ENCODE results near the gene KCNMA1.

KCNMA1 gene

DNA sequence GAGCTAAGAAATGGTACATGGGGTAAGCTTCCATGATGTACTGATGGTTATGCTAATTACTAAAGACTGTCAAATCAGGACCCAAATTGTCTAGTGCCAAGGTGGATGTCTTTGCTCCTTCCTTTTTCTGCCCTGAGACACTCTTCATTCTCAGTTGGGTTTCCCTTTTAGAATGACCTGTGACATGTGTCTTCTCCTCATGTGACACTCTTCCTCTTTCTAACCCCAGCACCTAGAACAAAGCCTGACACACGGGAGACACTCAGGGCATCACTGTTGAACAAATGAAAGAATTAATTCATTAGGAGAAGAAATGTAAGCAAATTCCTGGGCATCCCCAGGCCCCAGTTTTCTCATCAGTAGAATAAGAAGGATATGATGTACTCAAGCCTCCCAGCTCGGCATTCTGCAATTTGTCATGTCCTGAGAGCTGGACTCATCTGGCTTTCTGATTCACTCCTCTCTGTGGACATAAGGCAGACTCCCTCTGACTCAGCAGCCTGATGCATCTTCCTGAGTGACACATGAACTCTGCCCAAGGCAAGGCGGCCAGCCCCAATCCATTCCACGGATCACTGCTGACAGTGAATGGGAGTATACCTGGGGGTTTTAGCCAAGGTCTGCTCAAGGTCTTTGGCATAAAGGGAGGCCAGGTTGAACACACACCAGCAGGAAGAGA lies 473.8 kb downstream of the KCNMA1 start:
- no peak for DNase-seq

DNA sequence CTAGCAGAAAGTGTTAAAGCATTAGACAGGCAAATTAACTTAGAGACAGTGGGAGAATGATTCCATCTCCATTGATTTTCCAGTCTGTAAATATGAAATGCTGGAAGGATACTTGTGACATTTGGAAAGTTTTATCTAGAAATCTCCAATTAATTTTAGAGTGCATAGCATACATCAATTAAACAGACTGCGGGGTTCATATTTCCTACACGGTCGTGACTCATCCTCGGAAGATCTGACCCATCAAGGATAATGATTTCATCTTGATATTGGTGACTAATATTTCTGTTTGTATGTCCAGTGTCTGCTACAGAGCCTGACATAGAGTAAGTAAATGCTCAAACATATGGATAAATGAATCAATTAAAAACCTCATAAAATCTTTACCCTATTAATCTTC lies 474.9 kb downstream of the KCNMA1 start:
- no peak for DNase-seq

DNA sequence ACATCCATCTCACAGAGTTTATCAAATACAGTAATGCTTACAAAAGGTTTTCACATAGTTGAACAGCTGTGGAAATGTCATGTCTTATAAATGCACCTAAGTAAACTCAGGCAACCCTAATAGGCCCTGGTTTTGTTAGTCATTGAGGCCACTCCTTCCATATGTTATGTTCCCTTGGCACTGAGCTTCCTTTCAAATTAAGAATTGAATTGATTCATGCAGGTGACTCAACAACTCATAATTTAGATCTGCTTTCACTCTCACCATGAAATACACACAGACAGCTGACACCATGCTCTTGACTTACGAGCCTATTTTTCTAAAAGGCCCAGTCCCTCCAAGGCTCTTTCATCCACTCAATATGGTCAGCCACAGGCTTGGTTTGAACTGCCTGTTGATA lies 476.9 kb downstream of the KCNMA1 start:
- no peak for DNase-seq

DNA sequence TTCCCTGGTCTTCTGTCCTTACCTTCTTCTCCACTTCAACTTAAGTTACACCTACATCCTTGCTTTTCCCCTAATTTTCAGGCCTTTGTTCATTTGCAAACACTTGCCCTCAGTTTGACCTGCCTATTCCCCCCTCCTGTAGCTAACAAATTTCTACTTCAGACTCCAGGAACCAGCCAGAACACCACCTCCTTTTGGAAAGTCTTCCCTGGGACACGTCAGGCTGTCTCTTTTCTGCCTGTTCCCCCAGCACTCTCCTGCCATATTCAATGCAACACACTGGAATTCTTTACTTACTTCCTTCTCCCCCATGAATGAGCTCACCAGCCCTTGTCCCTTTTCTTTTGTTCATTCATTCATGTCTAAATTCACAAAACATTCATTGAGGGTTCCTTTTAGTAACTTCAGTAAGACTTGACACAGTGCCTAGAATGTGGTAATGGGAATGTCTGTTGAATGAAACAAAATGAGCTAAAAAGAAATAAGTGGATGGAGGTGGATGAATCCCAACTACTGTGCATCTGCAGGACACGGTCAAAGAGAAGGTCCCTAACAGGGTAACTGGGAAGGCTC lies 478.0 kb downstream of the KCNMA1 start:
- DNase-seq, result no peak

DNA sequence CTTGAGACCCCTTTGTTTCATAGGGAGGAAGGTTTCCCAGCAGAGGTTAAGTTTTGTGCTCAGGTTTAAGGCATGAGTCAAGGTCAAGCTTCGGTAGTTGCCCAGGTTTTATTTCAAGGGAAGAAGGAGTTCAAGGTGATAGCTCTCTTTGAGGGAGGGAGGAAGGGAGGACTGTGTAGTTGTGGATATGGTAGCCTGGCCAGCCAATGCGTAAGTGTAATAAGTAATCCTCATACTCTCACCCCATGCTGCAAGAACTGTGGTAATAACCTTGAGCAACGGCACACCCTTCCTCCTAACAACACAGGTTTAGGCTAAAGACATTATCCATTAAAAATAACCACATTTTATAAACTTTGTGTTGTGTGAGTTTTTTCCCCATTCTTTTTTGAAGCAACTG lies 478.9 kb downstream of the KCNMA1 start:
- no peak for DNase-seq

DNA sequence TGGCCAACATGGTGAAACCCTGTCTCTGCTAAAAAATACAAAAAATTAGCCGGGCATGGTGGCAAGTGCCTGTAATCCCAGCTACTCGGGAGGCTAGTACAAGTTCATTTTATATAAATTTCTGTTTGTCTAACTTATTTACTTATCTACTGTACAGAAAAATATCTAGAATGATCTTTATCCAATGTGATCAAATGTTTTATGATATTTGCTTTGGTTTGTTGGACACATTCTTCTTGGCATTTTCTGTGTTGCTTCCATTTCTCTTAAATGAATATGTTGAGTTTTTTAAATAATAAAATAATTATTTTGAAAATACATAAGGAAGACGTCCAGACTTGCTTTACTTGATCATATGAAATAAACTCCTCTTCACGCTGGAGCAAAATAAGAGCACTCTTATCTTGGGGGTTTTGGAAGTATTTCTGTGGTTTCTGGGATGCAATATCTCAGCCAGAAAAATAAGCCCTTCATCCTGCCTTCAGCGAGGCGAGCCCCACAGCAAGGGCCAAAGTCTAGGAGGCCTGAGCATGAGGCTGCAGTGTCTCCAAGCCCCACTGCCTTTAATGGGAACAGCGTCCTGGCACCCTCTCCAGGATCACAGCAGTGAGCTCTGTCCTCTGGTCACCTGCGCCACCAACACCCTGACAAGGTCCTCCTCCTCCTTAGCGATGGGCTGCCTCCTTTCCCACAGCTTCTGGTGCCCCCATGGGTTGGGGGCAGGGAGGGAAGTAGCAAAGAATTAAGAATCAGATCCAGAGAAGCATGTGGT lies 480.2 kb downstream of the KCNMA1 start:
- DNase-seq, result no peak

DNA sequence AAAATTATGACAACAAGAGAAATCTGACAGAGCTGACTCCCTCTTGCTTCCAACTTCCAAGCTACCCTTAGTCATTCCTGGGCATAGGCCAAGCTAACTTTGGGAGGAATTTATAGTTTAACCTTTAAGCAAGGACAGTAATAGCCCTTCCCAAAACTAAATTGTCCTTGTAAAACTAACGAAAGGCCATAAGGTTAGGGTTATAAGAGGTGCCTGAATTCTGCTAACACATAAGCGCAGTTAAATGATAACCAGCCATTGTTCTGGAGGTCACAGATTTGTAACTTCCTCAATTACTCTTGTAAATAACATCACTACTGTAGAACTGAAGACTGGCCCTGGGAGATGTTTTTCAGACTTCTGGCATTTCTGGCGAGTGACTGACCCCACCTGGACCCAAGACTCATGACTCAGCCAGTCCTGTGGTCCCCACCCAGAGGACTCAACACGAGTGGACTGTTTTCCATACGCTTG lies 481.2 kb downstream of the KCNMA1 start:
- no peak for DNase-seq

DNA sequence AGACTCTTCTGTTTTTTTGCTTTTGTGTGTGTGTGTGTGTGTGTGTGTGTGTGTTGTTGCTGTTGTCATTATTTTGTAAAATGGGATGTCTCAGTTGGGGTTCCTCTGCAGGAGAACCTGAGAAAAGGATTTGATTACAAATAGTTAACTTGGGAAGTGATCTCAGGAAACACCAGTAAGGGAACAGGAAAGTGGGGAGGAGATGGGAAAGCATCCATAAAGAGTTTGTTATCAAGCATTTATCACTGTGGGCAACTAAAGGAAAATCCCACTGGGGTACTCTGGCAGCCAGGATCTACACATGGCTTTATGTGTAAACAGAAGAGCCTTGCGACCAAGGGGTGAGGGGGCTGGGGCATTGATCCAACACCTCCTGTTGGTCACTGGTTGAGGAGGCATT lies 485.4 kb downstream of the KCNMA1 start:
- no peak for DNase-seq

DNA sequence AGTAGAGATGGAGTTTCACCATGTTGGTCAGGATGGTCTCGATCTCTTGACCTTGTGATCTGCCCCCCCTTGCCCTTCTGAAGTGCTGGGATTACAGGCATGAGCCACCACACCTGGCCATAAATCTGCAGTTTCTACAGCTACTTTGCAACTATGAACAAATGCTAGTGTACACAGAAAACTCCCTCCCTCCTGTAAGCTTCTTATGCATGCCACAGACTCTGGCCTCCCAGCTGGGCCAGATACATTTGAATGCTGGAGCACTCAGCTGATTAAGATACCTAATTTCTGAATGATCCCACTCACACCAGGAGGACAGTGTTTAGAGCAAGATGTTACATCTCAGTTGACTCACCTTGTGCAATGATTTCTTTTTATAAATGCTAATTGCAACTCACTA lies 486.2 kb downstream of the KCNMA1 start:
- no peak for DNase-seq

DNA sequence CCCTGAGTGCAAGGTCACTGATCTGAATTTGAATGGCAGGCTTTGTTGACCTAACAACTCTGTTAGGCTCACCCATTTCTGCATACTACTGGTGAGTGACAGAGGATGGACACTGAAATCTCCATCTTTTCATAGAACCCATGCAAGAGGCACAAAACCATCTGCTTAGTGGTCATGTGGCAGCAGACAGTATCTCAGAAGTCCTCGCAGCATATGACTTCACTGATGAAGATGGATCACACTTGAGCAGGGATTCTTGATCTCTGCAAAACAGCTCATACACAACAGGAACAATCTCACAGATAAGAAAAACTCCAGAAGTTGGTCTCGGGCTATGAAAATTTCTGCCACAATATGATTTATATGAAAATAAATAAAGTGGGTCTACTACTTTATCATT lies 487.9 kb downstream of the KCNMA1 start:
- DNase-seq, result no peak

DNA sequence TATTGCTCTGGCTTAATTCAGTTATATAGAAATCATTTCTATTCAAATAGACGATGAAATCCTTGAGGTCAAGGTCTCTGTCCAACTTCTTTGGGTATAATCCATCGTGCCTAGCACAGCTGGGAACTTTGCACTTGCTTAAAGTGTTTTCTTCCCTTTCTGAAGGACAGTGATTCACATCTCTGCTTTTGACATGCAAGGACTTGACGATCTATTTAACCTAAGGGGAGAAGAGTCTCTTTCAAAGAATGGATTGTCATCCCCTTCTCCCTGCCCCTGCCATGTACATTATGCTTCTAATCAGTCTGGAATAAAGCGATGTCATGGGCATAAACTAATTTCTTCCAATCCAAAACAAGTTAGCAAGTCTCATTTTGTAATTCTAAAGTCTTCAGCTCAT lies 488.6 kb downstream of the KCNMA1 start:
- no peak for DNase-seq

DNA sequence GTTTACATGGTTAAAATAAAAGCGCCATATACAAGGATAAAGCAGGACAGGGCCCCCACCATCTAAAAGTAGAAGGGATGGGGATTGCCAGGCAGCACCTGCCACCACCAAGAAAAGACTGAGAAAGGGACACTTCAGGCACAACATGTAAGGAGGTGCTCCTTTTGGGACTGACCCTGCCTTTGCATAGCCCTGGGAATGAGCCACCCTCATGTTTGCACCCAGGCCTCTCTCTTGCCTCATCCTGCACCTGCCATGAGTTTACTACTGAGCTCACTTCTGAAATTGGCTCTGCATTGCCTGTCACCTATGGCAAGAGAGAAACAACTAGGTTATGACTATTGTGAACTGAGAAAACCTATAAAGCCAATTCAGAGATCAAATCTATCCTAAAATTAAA lies 489.7 kb downstream of the KCNMA1 start:
- no peak for DNase-seq

DNA sequence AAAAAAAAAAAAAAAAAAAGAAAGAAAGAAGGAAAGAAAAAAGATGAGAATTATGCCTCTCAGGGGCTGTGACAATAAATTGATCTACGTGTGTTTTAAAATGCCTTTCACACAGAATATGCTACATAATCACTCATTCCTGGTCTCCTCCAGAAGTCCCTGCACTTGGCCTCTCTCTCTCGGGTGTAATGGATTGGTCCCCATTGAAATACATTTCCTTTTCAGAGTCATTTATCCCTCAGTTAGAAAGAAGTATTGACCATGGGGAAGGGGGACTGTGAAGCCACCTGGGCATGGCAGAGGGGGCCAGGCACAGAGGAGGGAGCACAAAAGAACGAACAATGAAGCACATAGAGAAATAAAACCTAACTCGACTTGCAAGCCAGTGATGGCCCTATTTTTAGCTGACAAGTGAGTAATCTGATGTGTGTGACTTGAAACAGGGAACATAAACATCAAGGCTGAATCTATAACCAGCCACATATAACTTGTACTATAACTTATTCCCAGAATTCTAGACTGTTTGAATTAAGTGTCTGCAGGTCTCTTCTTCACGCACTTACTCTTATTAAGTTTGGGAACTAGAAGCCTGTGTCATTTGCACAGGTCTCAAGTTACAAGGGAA lies 490.8 kb downstream of the KCNMA1 start:
- DNase-seq, result no peak

DNA sequence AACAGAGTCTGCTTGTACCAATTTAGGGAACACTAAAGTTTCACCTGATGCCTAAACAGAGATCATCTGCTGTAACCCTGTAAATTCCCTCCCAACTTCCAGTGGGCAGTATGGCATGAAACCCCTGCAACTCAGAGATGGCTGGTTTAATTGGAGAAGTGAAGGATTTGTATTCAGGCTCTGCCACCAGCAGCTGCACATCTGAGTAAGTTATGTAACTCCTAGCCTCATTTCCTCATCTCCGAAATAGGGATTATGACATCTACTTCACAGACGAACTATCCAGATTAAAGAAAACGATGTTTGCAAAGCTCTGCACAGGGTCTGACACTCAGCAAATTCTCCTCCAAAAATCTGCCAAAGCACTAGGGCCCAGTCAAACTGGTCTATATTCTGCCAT lies 493.0 kb downstream of the KCNMA1 start:
- no peak for DNase-seq

DNA sequence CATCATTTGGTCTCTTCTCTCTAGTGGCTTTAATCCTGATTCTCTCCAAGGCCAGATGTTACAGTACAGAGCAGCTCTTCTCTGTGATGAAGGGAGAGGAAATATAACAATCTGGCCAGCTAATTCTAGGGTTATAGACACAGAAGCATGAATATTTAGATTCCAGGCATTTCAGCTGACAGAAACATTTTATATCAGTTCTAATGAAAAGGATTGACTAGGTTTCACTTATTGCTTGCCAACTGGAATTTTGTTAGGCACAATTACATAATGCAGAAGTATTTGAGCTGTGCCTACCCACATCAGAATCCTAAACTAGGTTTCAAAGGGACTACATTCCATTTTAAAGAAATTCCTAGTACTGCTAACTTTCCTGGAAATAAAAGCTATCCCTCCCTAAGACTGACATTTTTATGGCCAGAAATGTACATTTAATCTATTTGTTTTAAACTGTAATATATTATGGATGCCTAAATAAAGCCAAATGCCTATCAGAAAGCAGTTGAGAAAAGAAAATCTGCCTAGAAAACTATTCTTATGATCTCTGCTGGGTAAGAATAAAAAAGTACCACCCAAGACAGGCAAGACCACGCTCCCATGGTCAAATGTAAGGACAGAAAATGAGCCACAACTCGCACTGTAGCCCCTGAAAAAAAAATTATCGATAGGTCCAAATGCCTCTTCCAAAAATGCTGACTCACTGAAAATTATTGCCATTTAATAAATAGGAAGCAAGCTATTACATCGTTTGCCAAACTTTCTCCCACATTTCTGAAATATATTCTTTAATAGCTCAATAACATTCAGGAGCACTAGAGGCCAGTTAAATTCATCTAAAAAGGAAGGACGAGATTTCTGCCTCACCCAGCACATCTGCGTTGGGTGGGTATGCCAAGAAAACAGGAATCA lies 498.1 kb downstream of the KCNMA1 start:
- DNase-seq, result no peak

DNA sequence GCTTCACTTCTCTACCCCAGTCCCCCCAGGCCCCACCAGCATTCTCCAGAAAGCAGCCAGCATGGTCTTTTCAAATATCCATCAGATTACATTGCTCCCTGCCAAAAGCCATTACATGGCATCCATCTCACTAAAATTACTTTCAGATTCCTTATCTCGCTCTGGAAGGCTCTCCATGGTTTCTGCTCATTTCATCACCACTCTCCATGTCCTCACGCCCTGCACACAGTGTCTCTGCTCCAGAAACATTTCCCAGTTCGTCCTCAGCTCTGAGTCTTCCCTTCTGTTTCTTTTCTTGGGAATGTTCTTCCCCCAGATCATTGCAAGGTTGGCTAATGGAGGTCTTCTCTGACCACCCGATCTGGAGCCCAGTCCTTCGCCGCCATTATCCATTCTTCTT lies 499.1 kb downstream of the KCNMA1 start:
- DNase-seq, result no peak

DNA sequence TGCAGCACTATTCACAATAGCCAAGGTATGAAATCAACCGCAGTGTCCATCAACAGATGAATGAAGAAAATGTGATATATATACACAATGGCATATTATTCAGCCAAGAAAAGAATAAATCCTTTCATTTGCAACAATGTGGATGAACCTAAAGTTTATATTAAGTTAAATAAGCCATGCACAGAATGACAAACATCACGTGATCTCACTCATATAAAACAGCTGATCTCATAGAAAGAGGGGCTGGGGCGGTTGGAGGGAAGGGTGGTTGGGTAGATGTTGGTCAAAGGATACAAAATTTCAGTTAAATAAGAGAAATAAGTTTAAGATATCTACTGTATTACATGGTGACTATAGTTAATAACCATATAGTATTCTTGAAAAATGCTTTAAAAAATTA lies 502.1 kb downstream of the KCNMA1 start:
- DNase-seq, result no peak

DNA sequence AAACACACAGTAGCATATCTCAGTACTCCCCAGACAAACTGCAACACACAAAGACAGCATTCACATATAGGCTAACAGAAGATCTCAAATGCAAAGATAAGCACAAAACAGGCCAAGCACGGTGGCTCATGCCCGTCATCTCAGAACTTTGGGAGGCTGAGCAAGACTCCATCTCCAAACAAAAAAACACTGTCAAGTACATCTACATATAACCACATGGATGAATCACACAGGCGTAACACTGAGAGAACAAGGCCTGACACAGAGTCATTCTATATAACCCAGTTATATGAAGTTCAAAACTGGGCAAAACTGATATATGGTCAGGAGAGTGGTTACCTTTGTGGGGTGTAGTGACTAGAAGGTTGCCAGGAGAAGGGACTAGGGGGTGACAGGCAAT lies 506.4 kb downstream of the KCNMA1 start:
- DNase-seq, result no peak

DNA sequence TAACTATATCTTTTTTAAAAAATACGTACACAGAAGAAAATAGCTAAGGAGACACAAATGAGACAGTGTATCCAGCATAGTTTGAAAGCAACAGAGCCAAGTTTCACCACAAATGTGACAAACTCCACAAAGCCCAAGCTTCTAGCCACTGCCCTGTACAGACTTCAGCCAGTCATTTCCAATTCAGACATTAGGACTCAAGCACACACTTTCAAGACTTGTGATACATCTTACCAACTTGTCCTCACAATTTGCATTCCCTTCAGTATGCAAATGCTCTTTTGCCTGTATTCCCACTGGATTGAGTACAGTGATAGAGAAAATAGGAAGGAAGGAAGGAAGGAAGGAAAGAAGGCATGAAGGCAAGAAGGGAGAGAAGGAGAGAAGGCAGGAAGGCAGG lies 510.4 kb downstream of the KCNMA1 start:
- no peak for DNase-seq

DNA sequence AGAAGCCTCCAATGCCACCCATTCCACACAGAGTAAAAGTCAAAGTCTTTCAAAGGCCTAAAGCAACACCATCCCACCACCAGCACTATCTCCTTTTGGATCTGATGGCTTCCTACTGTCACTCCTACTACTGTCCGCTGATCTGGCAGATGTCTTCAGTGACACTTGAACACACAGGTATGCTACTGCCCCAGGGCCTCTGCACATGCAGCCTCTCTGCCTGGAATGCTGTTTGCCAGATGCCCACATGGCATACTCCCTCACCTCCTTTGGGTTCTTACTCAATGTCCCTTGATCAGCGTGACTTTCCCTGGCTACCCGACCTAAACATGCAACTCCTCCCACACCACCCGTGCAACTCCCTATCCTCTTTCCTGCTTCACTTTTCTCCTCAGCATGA lies 512.4 kb downstream of the KCNMA1 start:
- DNase-seq, result no peak

DNA sequence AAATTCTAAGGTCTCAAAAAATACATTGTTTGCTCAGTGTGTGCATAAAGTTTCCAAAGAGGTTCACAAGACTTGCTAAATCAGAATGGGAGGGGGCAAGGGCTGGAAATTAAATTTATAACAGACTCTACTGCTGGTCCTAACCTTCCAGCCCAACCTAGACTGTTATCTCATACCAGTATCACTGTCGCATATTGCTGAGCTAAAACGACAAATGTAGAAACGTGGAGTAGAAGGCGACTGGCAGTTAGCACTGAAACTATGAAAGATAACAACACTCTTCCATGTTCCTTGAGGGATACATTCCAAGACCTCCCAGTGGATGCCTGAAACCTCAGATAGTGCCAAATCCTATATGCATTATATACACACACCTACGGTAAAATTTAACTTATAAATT lies 514.3 kb downstream of the KCNMA1 start:
- DNase-seq, result no peak

DNA sequence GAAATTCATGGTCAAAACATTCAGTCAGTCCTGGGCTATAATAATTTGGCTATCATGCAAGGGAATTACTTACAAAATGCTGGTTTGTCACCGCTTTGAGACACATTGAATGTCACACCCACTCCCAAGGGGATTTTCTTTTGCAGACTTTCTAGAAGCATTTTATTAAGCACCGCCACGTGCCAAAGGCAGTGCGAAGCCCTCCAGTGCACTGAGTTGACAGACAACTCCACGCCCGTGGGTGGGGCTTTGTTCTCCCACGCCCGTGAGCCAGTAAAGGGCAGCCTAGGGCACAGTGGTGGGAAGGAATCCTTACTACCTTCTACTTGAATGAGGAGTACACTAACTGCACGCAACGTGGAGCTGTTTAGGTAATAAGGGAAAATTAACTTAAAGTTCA lies 515.8 kb downstream of the KCNMA1 start:
- DNase-seq, result no peak

Data from activated CD4-positive, alpha-beta T cell treated with anti-CD3 and anti-CD28 coated beads for 4 hours (primary cell).